Kidney (tissue), 14 donors: Measurements from ENCODE around the gene LARGE1. TPM values are rescaled to one million over a fixed set of nuclear protein-coding genes. Genes with fewer than 3 reads are reported as not detected.
A peak's percentile ranks its signal among the peaks of the same experiment; 100 is the strongest.

Experiments
- DNase-seq, 5 donors: peaks; one replicate each; pipeline ENCODE4 v3.0.0-alpha.2; 2013 to 2020
- FAIRE-seq: peaks from 2 replicates; lab custom pipeline; 2012; peaks lifted over from hg19 to GRCh38; lab: Jason Lieb, UNC
- H3K27ac ChIP-seq, 2 donors: one replicate each; pipeline ENCODE4 v1.7.0; 2013; ENCODE audit warnings: low read depth in 2 of 2, low read length in 2 of 2, inconsistent platforms in 1 of 2
- H3K27me3 ChIP-seq: one replicate; pipeline ENCODE4 v1.7.1; 2013; ENCODE audit warnings: low read length, inconsistent platforms; ENCODE audit not compliant: control insufficient read depth, insufficient read depth
- H3K36me3 ChIP-seq, 3 donors: one replicate each; pipeline versions ENCODE4 v1.7.0 to v1.7.1; 2013; ENCODE audit warnings: low read length in 3 of 3, control low read depth in 1 of 3, inconsistent platforms in 1 of 3; ENCODE audit not compliant: insufficient read depth in 3 of 3, control insufficient read depth in 2 of 3
- H3K4me1 ChIP-seq, 3 donors: one replicate each; pipeline versions ENCODE4 v1.7.0 to v1.7.1; 2013; ENCODE audit warnings: low read length in 3 of 3, inconsistent platforms in 1 of 3, low read depth in 1 of 3; ENCODE audit not compliant: control insufficient read depth in 2 of 3, insufficient read depth in 2 of 3
- H3K4me3 ChIP-seq, 3 donors: one replicate each; pipeline versions ENCODE4 v1.7.0 to v1.8.1; 2013; ENCODE audit warnings: low read length in 3 of 3, control low read depth in 1 of 3, inconsistent platforms in 1 of 3
- H3K9ac ChIP-seq, 3 donors: one replicate each; pipeline versions ENCODE4 v1.7.0 to v1.7.1; 2013; ENCODE audit warnings: low read length in 3 of 3, control low read depth in 1 of 3, inconsistent platforms in 1 of 3
- H3K9me3 ChIP-seq, 3 donors: one replicate each; pipeline versions ENCODE4 v1.7.0 to v1.7.1; 2013; ENCODE audit warnings: low read length in 3 of 3, control low read depth in 1 of 3, inconsistent platforms in 1 of 3; ENCODE audit not compliant: control insufficient read depth in 2 of 3, insufficient read depth in 1 of 3
- CTCF ChIP-seq: IDR thresholded peaks from 3 replicates; pipeline ENCODE4 v1.5.1; 2012; ENCODE audit warnings: mild to moderate bottlenecking, moderate library complexity, borderline replicate concordance; ENCODE audit not compliant: insufficient read depth; ENCODE audit errors: extremely low read depth
- intact Hi-C: fragments of 100-400 bp; cut with DNase I; formaldehyde crosslinking; loops from one replicate; pipeline ENCODE4 v1.11.1; 2022
- polyA plus RNA-seq: library from polyadenylated mRNA; stranded (reverse); fragments of 350-450 nt; fragmentation: Illumina TruSeq; extraction: RNeasy Lipid Tissue Mini Kit (QIAGEN cat#74804); gene quantifications from one replicate; pipeline ENCODE4 v1.2.3, GENCODE V29; 2014; ENCODE audit warnings: low read depth, low replicate concordance; ENCODE audit not compliant: insufficient read depth
- total RNA-seq: library from RNA; stranded (reverse); fragmentation: NEBNext Ultra II Directional; extraction: Animal tissue kit (Norgen Biotek cat#: 25700); gene quantifications from one replicate; pipeline ENCODE4 v1.2.1, GENCODE V29; 2021
- donor health status: control.
- donor health status: control.
- donor health status: control.
- donor health status: control.
- donor health status: control.
- donor health status: DM: yes; HTN: yes; CAD: no.
- donor health status: Normal renal cell carcinoma (clear cell type).

The LARGE1 gene
- total and polyA plus RNA-seq, 2 donors from 2014 or later = 5.0 to 22.9 TPM

DNA sequence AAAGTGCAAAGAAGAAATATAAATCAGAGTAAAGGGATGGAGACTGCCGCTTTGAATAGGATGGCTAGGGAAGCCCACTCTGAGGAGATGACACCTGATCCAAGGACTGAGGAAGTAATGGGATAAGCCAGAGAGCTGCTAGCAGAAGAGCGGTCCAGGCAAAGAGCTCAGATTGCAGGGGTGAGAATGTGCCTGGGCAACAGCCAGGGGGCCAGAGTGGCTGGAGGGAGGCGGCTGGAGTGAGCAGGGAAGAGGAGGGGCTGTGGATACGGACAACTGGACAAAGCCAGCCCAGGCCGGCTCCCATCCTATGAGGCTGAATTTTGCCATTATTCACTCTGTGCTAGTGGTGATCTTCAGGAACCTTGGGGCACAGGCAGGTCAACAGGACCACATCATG, 501.8 kb downstream of the LARGE1 start:
- Histone ChIP-seq H3K9me3 (no peaks in the 10 kb centered on the region), H3K27ac (no peak overlapping the region), H3K27me3 (no peaks in the 10 kb centered on the region), H3K4me3 (no peak overlapping the region), H3K9ac (no peak overlapping the region), H3K36me3 (no peaks in the 10 kb centered on the region), H3K4me1 (no peaks in the 10 kb centered on the region)
- FAIRE-seq = no peak
- TF ChIP-seq CTCF = no peak
- intact Hi-C loops = no loop called here
- DNase-seq = peak in 4 of 5 donors; percentile 51 to 56 (median 56)

GRCh38 chr22:33415401-33415800, 504.9 kb downstream of the LARGE1 start:
- Histone ChIP-seq H3K9me3 (no peaks in the 10 kb centered on the region), H3K27ac (no peak overlapping the region), H3K4me3 (no peak overlapping the region), H3K4me1 (no peaks in the 10 kb centered on the region), H3K27me3 (no peaks in the 10 kb centered on the region), H3K9ac (no peak overlapping the region), H3K36me3 (no peaks in the 10 kb centered on the region)
- DNase-seq = no peak
- TF ChIP-seq CTCF = no peak
- intact Hi-C loops = no loop called here
- no peak for FAIRE-seq

DNA sequence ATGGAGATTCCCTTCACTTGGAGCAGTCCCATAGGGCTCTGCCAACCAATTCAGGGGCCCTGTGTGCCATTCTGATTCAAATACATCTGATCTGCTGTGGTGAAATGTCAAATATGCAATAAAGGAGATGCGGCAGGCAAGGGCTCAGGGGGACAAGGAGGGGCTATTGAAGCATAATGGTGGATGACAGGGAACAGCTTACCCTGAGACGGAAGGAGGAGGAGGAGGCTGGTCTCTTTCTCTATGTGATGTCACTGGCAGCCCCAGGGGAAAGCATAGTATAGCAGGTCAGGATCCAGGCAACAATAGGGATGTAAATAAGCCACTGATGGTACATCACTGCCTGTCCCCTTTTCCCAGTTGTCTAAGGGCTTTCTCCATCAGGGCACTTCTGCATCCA, 511.2 kb downstream of the LARGE1 start:
- no peak for DNase-seq
- FAIRE-seq = no peak
- H3K9me3 ChIP-seq = no peaks in the 10 kb centered on the region
- no peak overlapping the region for H3K9ac ChIP-seq
- H3K4me1 ChIP-seq = peaks cover 0 to 2% (median 0%) of the 10 kb centered on the region in 3 donors
- no peak overlapping the region for H3K27ac ChIP-seq
- intact Hi-C loops = no loop called here
- H3K27me3 ChIP-seq = no peaks in the 10 kb centered on the region
- TF ChIP-seq CTCF = no peak
- no peak overlapping the region for H3K4me3 ChIP-seq
- no peaks in the 10 kb centered on the region for H3K36me3 ChIP-seq

GRCh38 chr22:33405194-33405593, 515.1 kb downstream of the LARGE1 start:
- Histone ChIP-seq H3K27me3 (no peaks in the 10 kb centered on the region), H3K36me3 (no peaks in the 10 kb centered on the region), H3K4me1 (peaks cover 0 to 2% (median 0%) of the 10 kb centered on the region in 3 donors), H3K27ac (no peak overlapping the region), H3K9me3 (no peaks in the 10 kb centered on the region), H3K4me3 (no peak overlapping the region), H3K9ac (no peak overlapping the region)
- FAIRE-seq = no peak
- peak in 3 of 5 donors; percentile 44 to 83 (median 71) for DNase-seq
- intact Hi-C loops = no loop called here
- TF ChIP-seq CTCF = no peak
